CD4-positive, alpha-beta T cell (primary cell): ENCODE measurements around the gene EFEMP1. TPM values are rescaled to one million over a fixed set of nuclear protein-coding genes. Genes with fewer than 3 reads are reported as not detected.

Source experiments
- ATAC-seq: fragments of 200-7000 bp; cut with Tn5 transposase; one replicate; pipeline ENCODE4 v1.10.0; 2022; ENCODE audit warnings: mild to moderate bottlenecking; ENCODE audit not compliant: poor library complexity
- CTCF ChIA-PET: fragments of 350-600 bp; sonication (Branson Sonifier 250); formaldehyde crosslinking; loops from one replicate; lab custom pipeline; 2021; ENCODE audit warnings: antibody characterized with exemption, inconsistent platforms; lab: Charles Lee
- POLR2A ChIA-PET: fragments of 350-600 bp; sonication (Branson Sonifier 250); formaldehyde crosslinking; loops from one replicate; lab custom pipeline; 2021; ENCODE audit warnings: antibody characterized with exemption, inconsistent platforms; lab: Charles Lee
- DNase-seq, 14 experiments: peaks; one replicate each; pipeline ENCODE4 v3.0.0-alpha.2; 2013 to 2020; ENCODE audit warnings: mixed read lengths in 2 of 14
- H3K27ac ChIP-seq, 2 donors: one replicate each; pipeline versions ENCODE4 v1.5.1 to v1.7.0; 2013; ENCODE audit warnings: low read length in 2 of 2, low read depth in 1 of 2, mild to moderate bottlenecking in 1 of 2
- H3K27me3 ChIP-seq, 2 experiments: 1 replicate in 1 of 2; 2 replicates in 1 of 2; pipeline versions ENCODE4 v1.6.1 to v1.7.0; 2013; ENCODE audit warnings: low read length in 2 of 2, control low read depth in 1 of 2, mild to moderate bottlenecking in 1 of 2, moderate library complexity in 1 of 2; ENCODE audit not compliant: insufficient read depth in 2 of 2, control insufficient read depth in 1 of 2
- H3K36me3 ChIP-seq: one replicate; pipeline ENCODE4 v1.6.1; 2013; ENCODE audit warnings: low read length, control low read depth; ENCODE audit not compliant: insufficient read depth
- H3K4me1 ChIP-seq: one replicate; pipeline ENCODE4 v1.6.1; 2013; ENCODE audit warnings: low read length, control low read depth; ENCODE audit not compliant: insufficient read depth
- H3K4me3 ChIP-seq: one replicate; pipeline ENCODE4 v1.5.1; 2013; ENCODE audit warnings: mild to moderate bottlenecking, low read length, moderate library complexity
- H3K9me3 ChIP-seq, 2 experiments: 1 replicate in 1 of 2; 2 replicates in 1 of 2; pipeline versions ENCODE4 v1.6.1 to v1.7.0; 2013; ENCODE audit warnings: low read length in 2 of 2, mild to moderate bottlenecking in 2 of 2, control low read depth in 1 of 2, moderate library complexity in 1 of 2; ENCODE audit not compliant: control insufficient read depth in 1 of 2, insufficient read depth in 1 of 2
- H3K27ac Mint-ChIP-seq: one replicate; pipeline ENCODE4 v1.8.0; 2020; ENCODE audit warnings: mixed read lengths
- H3K27me3 Mint-ChIP-seq: one replicate; pipeline ENCODE4 v1.8.0; 2021; ENCODE audit warnings: mixed read lengths
- H3K36me3 Mint-ChIP-seq: one replicate; pipeline ENCODE4 v1.8.0; 2021; ENCODE audit warnings: low read depth, mixed read lengths
- H3K4me1 Mint-ChIP-seq: one replicate; pipeline ENCODE4 v1.8.0; 2021; ENCODE audit warnings: low read depth, mixed read lengths
- H3K4me3 Mint-ChIP-seq: one replicate; pipeline ENCODE4 v1.8.0; 2020; ENCODE audit warnings: mild to moderate bottlenecking, mixed read lengths
- H3K9me3 Mint-ChIP-seq: one replicate; pipeline ENCODE4 v1.8.0; 2020; ENCODE audit warnings: mixed read lengths
- intact Hi-C, 2 experiments: fragments of 100-400 bp; cut with DNase I in 1 of 2; cut with micrococcal nuclease in 1 of 2; formaldehyde crosslinking; loops; one replicate each; pipeline versions ENCODE4 v1.15.1 to v1.9.0; 2023 to 2025; cut with DNase I, micrococcal nuclease
- total RNA-seq, 174 experiments: library from RNA in 2 of 174; stranded (reverse) in 2 of 174; gene quantifications; one replicate each; pipeline ENCODE4 v1.2.3 and lab custom pipeline; 2021 to 2026
- TF ChIP-seq, protein P1 (sequence below): fragments of 200-600 bp; IDR thresholded peaks from one replicate; pipeline ENCODE4 v1.8.0; 2022; ENCODE audit warnings: antibody characterized with exemption, mild to moderate bottlenecking

Gene EFEMP1
- total RNA-seq, 2 experiments from 2014 or later, result not detected

DNA sequence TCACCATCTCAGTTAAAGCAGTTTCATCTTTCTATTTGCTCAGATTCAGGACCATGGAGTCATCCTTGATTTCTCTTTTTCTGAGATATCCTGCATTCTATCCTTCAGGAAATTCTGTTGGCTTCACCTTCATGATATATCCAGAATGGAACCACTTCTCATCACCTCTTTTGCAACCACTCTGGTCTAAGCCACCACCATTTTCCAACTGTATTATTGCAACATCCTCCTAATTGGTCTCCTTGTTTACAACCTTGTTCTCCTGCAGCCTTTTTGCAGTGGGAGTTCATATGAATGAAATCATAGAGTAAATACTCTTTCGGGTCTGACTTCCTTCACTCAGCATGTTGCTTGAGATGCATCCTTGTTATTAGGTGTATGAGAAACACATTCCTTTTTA lies 3.4 kb upstream of the EFEMP1 start:
- Mint-ChIP-seq H3K9me3 (no peaks in the 10 kb centered on the region), H3K27me3 (peaks cover 48% of the 10 kb centered on the region), H3K27ac (no peak overlapping the region), H3K36me3 (no peaks in the 10 kb centered on the region), H3K4me1 (no peaks in the 10 kb centered on the region), H3K4me3 (no peak overlapping the region)
- DNase-seq (no peak), ATAC-seq (no peak)
- ChIA-PET CTCF (no interaction called here), POLR2A (no interaction called here)
- intact Hi-C loops, result no loop called here
- Histone ChIP-seq H3K4me3 (no peak overlapping the region), H3K27me3 (peaks cover 18 to 26% of the 10 kb centered on the region in 2 experiments), H3K36me3 (no peaks in the 10 kb centered on the region), H3K9me3 (peaks cover 0 to 5% of the 10 kb centered on the region in 2 experiments), H3K27ac (no peak overlapping the region), H3K4me1 (no peaks in the 10 kb centered on the region)
- TF ChIP-seq, protein P1, sequence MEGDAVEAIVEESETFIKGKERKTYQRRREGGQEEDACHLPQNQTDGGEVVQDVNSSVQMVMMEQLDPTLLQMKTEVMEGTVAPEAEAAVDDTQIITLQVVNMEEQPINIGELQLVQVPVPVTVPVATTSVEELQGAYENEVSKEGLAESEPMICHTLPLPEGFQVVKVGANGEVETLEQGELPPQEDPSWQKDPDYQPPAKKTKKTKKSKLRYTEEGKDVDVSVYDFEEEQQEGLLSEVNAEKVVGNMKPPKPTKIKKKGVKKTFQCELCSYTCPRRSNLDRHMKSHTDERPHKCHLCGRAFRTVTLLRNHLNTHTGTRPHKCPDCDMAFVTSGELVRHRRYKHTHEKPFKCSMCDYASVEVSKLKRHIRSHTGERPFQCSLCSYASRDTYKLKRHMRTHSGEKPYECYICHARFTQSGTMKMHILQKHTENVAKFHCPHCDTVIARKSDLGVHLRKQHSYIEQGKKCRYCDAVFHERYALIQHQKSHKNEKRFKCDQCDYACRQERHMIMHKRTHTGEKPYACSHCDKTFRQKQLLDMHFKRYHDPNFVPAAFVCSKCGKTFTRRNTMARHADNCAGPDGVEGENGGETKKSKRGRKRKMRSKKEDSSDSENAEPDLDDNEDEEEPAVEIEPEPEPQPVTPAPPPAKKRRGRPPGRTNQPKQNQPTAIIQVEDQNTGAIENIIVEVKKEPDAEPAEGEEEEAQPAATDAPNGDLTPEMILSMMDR, result no peak

DNA sequence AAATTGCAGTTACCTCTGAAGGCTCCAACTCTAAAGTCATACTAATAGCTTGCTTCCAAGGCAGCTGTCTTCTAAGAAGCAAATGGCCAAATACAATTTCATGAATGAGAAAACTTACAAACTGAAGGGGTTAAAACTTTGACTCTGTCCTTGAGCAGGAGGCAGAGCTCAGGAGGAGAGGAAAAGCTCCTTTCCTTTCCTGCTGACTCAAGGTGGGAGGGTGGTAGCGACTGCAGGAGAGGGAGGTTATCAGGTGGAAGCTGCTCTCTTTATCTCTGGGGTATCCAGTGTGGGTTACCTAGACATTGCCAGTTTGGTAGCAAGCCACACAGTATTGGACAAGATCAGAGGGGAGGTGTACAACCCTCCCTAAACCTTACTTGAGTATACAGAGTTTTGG lies 2.7 kb upstream of the EFEMP1 start:
- Mint-ChIP-seq H3K9me3 (no peaks in the 10 kb centered on the region), H3K27me3 (peaks cover 50% of the 10 kb centered on the region), H3K4me3 (no peak overlapping the region), H3K36me3 (no peaks in the 10 kb centered on the region), H3K4me1 (no peaks in the 10 kb centered on the region), H3K27ac (no peak overlapping the region)
- CTCF ChIA-PET, result no interaction called here
- intact Hi-C loops, result no loop called here
- DNase-seq, result no peak
- Histone ChIP-seq H3K4me1 (no peaks in the 10 kb centered on the region), H3K9me3 (peaks cover 0 to 5% of the 10 kb centered on the region in 2 experiments), H3K36me3 (no peaks in the 10 kb centered on the region), H3K27ac (no peak overlapping the region), H3K27me3 (peaks cover 21 to 26% of the 10 kb centered on the region in 2 experiments), H3K4me3 (no peak overlapping the region)
- ATAC-seq, result no peak
- TF ChIP-seq, protein P1, result no peak
- POLR2A ChIA-PET, result no interaction called here

DNA sequence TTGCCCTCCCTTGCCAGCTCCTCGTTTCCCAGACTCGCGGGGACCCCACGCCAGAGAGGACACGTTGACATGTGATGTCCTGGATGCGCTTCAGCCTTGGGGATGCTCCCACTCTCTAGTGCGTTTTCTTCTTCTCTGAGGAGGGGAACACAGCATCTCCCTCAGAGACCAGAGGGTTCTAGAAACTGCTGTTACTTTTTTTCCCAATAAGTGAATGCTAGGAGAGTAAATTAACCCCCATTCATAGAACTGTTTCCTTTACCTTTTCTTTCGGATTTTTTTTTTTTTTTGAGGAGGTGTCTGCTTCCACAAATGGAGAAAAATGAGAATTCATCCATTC lies 370 bp upstream of the EFEMP1 start:
- DNase-seq, result no peak
- no peak for ATAC-seq
- Mint-ChIP-seq H3K36me3 (no peaks in the 10 kb centered on the region), H3K27ac (no peak overlapping the region), H3K4me3 (no peak overlapping the region), H3K4me1 (no peaks in the 10 kb centered on the region), H3K27me3 (peaks cover 50% of the 10 kb centered on the region), H3K9me3 (no peaks in the 10 kb centered on the region)
- Histone ChIP-seq H3K27me3 (peaks cover 21 to 26% of the 10 kb centered on the region in 2 experiments), H3K36me3 (no peaks in the 10 kb centered on the region), H3K4me1 (no peaks in the 10 kb centered on the region), H3K27ac (no peak overlapping the region), H3K9me3 (peaks cover 0 to 5% of the 10 kb centered on the region in 2 experiments), H3K4me3 (no peak overlapping the region)
- intact Hi-C loops, result no loop called here
- TF ChIP-seq, protein P1, result no peak
- CTCF ChIA-PET, result no interaction called here
- POLR2A ChIA-PET, result no interaction called here
